Activated naive CD8-positive, alpha-beta T cell treated with anti-CD3 and anti-CD28 coated beads, Interleukin-2, amount 50 U/mL, for 24 hours (primary cell): ENCODE data around the gene MEGF10.

ENCODE experiments used
- ATAC-seq: fragments of 150-1000 bp; cut with Tn5 transposase; one replicate; pipeline ENCODE4 v1.10.0; 2021
- DNase-seq: peaks from one replicate; pipeline ENCODE4 v3.0.0; 2021
- H3K27ac Mint-ChIP-seq: one replicate; pipeline ENCODE4 v1.8.0; 2021; ENCODE audit warnings: mild to moderate bottlenecking, mixed read lengths
- H3K27me3 Mint-ChIP-seq: one replicate; pipeline ENCODE4 v1.8.0; 2021; ENCODE audit warnings: mixed read lengths
- H3K36me3 Mint-ChIP-seq: one replicate; pipeline ENCODE4 v1.8.0; 2021; ENCODE audit warnings: low read depth, mixed read lengths
- H3K4me1 Mint-ChIP-seq: one replicate; pipeline ENCODE4 v1.8.0; 2021; ENCODE audit warnings: mixed read lengths
- H3K4me3 Mint-ChIP-seq: one replicate; pipeline ENCODE4 v1.8.0; 2021; ENCODE audit warnings: mild to moderate bottlenecking, moderate library complexity, mixed read lengths
- H3K9me3 Mint-ChIP-seq: one replicate; pipeline ENCODE4 v1.8.0; 2021; ENCODE audit warnings: mixed read lengths

Gene MEGF10

GRCh38 chr5:127386557-127386956 is 96.0 kb downstream of the MEGF10 start:
- Mint-ChIP-seq H3K27ac (no peak overlapping the region), H3K9me3 (no peaks in the 10 kb centered on the region), H3K4me1 (no peaks in the 10 kb centered on the region), H3K4me3 (no peak overlapping the region), H3K27me3 (peaks cover 5% of the 10 kb centered on the region), H3K36me3 (no peaks in the 10 kb centered on the region)
- DNase-seq, result no peak
- ATAC-seq, result no peak

GRCh38 chr5:127389601-127390000 is 99.0 kb downstream of the MEGF10 start:
- Mint-ChIP-seq H3K4me3 (no peak overlapping the region), H3K36me3 (no peaks in the 10 kb centered on the region), H3K4me1 (no peaks in the 10 kb centered on the region), H3K27ac (no peak overlapping the region), H3K27me3 (no peaks in the 10 kb centered on the region), H3K9me3 (no peaks in the 10 kb centered on the region)
- ATAC-seq, result no peak
- DNase-seq, result no peak

GRCh38 chr5:127392762-127393161 is 102.2 kb downstream of the MEGF10 start:
- Mint-ChIP-seq H3K4me1 (no peaks in the 10 kb centered on the region), H3K9me3 (no peaks in the 10 kb centered on the region), H3K27ac (no peak overlapping the region), H3K36me3 (no peaks in the 10 kb centered on the region), H3K27me3 (peaks cover 5% of the 10 kb centered on the region), H3K4me3 (no peak overlapping the region)
- DNase-seq, result no peak
- no peak for ATAC-seq

GRCh38 chr5:127396490-127397155 is 106.0 kb downstream of the MEGF10 start:
- Mint-ChIP-seq H3K36me3 (no peaks in the 10 kb centered on the region), H3K4me1 (no peaks in the 10 kb centered on the region), H3K4me3 (no peak overlapping the region), H3K27me3 (peaks cover 11% of the 10 kb centered on the region), H3K27ac (no peak overlapping the region), H3K9me3 (no peaks in the 10 kb centered on the region)
- DNase-seq (no peak), ATAC-seq (no peak)

GRCh38 chr5:127398508-127398907 is 107.9 kb downstream of the MEGF10 start:
- no peaks in the 10 kb centered on the region for H3K36me3 Mint-ChIP-seq
- no peaks in the 10 kb centered on the region for H3K4me1 Mint-ChIP-seq
- peaks cover 17% of the 10 kb centered on the region for H3K27me3 Mint-ChIP-seq
- peaks cover 1% of the 10 kb centered on the region for H3K9me3 Mint-ChIP-seq
- no peak for ATAC-seq
- no peak for DNase-seq
- H3K4me3 Mint-ChIP-seq, result no peak overlapping the region
- H3K27ac Mint-ChIP-seq, result no peak overlapping the region

GRCh38 chr5:127399068-127399467 is 108.5 kb downstream of the MEGF10 start:
- H3K36me3 Mint-ChIP-seq, result no peaks in the 10 kb centered on the region
- no peak overlapping the region for H3K4me3 Mint-ChIP-seq
- no peak overlapping the region for H3K27ac Mint-ChIP-seq
- H3K27me3 Mint-ChIP-seq, result peaks cover 20% of the 10 kb centered on the region
- H3K9me3 Mint-ChIP-seq, result peaks cover 3% of the 10 kb centered on the region
- DNase-seq, result no peak
- no peaks in the 10 kb centered on the region for H3K4me1 Mint-ChIP-seq
- no peak for ATAC-seq

- no peak for ATAC-seq
Observed at GRCh38 chr5:127400539-127400938, 109.9 kb downstream of the MEGF10 start.

GRCh38 chr5:127400946-127401670 is 110.5 kb downstream of the MEGF10 start:
- H3K4me1 Mint-ChIP-seq, result no peaks in the 10 kb centered on the region
- no peak for DNase-seq
- H3K27me3 Mint-ChIP-seq, result peaks cover 17% of the 10 kb centered on the region
- ATAC-seq, result no peak
- H3K27ac Mint-ChIP-seq, result no peak overlapping the region
- no peaks in the 10 kb centered on the region for H3K36me3 Mint-ChIP-seq
- H3K9me3 Mint-ChIP-seq, result peaks cover 3% of the 10 kb centered on the region
- no peak overlapping the region for H3K4me3 Mint-ChIP-seq

More at GRCh38 chr5:127400539-127400938, 109.9 kb downstream of the MEGF10 start:
- no peaks in the 10 kb centered on the region for H3K4me1 Mint-ChIP-seq
- H3K36me3 Mint-ChIP-seq, result no peaks in the 10 kb centered on the region
- H3K9me3 Mint-ChIP-seq, result peaks cover 3% of the 10 kb centered on the region
- no peak for DNase-seq
- no peak overlapping the region for H3K4me3 Mint-ChIP-seq
- H3K27ac Mint-ChIP-seq, result no peak overlapping the region
- H3K27me3 Mint-ChIP-seq, result peaks cover 20% of the 10 kb centered on the region

GRCh38 chr5:127402361-127402760 is 111.8 kb downstream of the MEGF10 start:
- no peak overlapping the region for H3K27ac Mint-ChIP-seq
- H3K27me3 Mint-ChIP-seq, result peaks cover 21% of the 10 kb centered on the region
- no peaks in the 10 kb centered on the region for H3K4me1 Mint-ChIP-seq
- H3K9me3 Mint-ChIP-seq, result peaks cover 3% of the 10 kb centered on the region
- H3K4me3 Mint-ChIP-seq, result no peak overlapping the region
- no peak for ATAC-seq
- DNase-seq, result no peak
- H3K36me3 Mint-ChIP-seq, result no peaks in the 10 kb centered on the region

GRCh38 chr5:127404190-127404589 is 113.6 kb downstream of the MEGF10 start:
- Mint-ChIP-seq H3K9me3 (peaks cover 3% of the 10 kb centered on the region), H3K36me3 (no peaks in the 10 kb centered on the region), H3K4me1 (no peaks in the 10 kb centered on the region), H3K27ac (no peak overlapping the region), H3K27me3 (peaks cover 14% of the 10 kb centered on the region), H3K4me3 (no peak overlapping the region)
- ATAC-seq (no peak), DNase-seq (no peak)

- Mint-ChIP-seq H3K36me3 (no peaks in the 10 kb centered on the region), H3K27ac (no peak overlapping the region), H3K4me1 (peaks cover 7% of the 10 kb centered on the region), H3K27me3 (peaks cover 13% of the 10 kb centered on the region), H3K9me3 (peaks cover 3% of the 10 kb centered on the region), H3K4me3 (no peak overlapping the region)
- ATAC-seq (no peak), DNase-seq (no peak)
Observed at GRCh38 chr5:127406326-127407121, 115.9 kb downstream of the MEGF10 start.

- H3K9me3 Mint-ChIP-seq, result no peaks in the 10 kb centered on the region
- no peak overlapping the region for H3K4me3 Mint-ChIP-seq
- H3K4me1 Mint-ChIP-seq, result peaks cover 7% of the 10 kb centered on the region
- peaks cover 4% of the 10 kb centered on the region for H3K27me3 Mint-ChIP-seq
- no peak for ATAC-seq
- no peak overlapping the region for H3K27ac Mint-ChIP-seq
- DNase-seq, result no peak
- no peaks in the 10 kb centered on the region for H3K36me3 Mint-ChIP-seq
Observed at GRCh38 chr5:127409246-127409917, 118.8 kb downstream of the MEGF10 start.

- no peak overlapping the region for H3K4me3 Mint-ChIP-seq
- H3K27me3 Mint-ChIP-seq, result peaks cover 4% of the 10 kb centered on the region
- ATAC-seq, result no peak
- no peak for DNase-seq
- H3K4me1 Mint-ChIP-seq, result peaks cover 7% of the 10 kb centered on the region
- no peaks in the 10 kb centered on the region for H3K9me3 Mint-ChIP-seq
- H3K36me3 Mint-ChIP-seq, result no peaks in the 10 kb centered on the region
- H3K27ac Mint-ChIP-seq, result no peak overlapping the region
Observed at GRCh38 chr5:127409921-127410675, 119.5 kb downstream of the MEGF10 start.

- ATAC-seq (no peak), DNase-seq (no peak)
- H3K27ac Mint-ChIP-seq, result no peak overlapping the region
- H3K4me1 Mint-ChIP-seq, result peaks cover 7% of the 10 kb centered on the region
- H3K36me3 Mint-ChIP-seq, result no peaks in the 10 kb centered on the region
- no peaks in the 10 kb centered on the region for H3K9me3 Mint-ChIP-seq
- H3K4me3 Mint-ChIP-seq, result no peak overlapping the region
- H3K27me3 Mint-ChIP-seq, result peaks cover 4% of the 10 kb centered on the region
Observed at GRCh38 chr5:127410959-127411358, 120.4 kb downstream of the MEGF10 start.
